NCI-H2196 treated with DMSO at 0.1 percent for 48 hours (cell line): ENCODE data around the gene HCFC1.
A peak's percentile ranks its signal among the peaks of the same experiment; 100 is the strongest.

Source experiments
- DNase-seq: peaks from one replicate; lab custom pipeline; 2025; ENCODE audit not compliant: unreplicated experiment; lab: John Stamatoyannopoulos, UW

Gene HCFC1

GRCh38 chrX:153959649-153960048 lies 12.0 kb downstream of the HCFC1 start:
- no peak for DNase-seq

DNA sequence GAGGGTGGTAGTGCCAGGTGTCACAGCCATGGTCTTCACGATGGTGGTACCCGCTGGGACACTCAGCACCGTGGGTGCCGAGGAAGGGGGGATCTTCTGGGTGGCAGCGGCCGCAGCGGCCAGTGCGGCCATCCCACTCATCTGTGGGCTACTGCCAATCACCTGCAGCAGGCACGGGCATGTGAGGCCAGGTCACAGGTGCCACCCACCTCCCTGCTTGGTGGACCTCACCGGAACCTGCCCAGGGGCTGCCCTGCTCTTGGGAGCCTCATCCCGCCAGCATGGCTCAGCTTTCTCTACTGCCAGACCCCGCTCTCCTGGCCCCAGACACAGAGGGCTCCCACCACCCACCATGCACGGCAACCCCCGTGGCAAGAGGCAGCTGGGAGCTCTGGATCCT lies 13.0 kb downstream of the HCFC1 start:
- no peak for DNase-seq

DNA sequence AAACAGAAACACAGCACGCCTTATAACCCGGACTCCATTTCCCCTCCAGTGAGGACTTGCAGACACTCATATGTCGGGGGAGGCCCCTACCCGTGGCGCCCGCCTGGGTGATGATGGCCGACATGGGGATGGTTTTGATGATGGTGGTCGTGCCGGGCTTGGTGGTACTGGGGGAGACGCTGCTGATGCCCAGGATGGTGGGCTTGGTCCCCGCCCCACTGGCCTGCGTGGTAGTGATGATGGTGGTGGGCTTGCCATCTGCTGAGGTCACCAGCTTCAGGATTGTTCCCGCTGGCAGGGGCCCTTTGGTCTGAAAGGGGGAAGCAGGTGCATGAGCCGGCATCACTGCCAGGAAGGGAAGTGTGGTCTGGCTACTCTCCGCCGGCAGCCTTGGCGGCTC lies 14.4 kb downstream of the HCFC1 start:
- DNase-seq: no peak

DNA sequence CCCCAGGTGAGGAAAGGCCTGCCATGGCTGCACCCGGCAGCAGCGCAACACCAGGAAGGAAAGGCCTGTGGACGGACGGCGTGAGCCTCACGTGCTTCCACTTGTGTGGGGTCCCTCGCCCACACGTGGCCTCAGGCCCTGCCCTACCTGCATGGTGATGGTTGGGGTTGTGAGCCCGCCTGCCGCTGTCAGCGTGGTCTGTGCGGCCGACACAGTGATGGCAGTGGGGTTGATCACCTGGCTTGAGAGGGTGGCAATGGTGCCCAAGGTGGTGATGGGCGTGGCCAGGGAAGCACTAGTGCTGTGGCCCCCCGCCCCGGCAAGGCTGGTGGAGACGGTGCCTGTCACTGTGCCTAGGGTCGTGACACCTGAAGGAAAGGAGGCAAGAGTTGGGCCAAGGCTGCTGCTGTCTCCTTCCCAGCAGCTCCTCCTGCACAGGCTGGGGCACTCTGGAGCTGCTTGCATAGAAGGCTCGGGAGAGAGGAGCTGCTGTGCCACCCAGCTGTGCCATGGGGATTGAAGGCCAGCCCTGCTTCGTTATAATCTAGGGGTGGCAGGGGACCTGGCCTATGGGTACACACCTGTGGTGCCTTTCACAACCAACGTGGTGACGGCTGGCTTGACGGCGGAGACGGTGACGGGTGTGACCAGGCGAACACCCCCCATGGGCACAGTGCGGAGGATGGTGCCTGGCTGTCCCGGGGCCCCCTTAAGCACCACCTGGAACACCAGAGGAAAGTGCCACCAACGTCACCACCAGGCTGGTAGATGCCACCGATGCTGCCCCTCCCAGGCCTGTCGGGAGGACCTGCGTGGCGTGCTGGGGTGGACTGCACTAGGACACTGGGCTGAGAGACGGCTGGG lies 15.3 kb downstream of the HCFC1 start:
- no peak for DNase-seq

DNA sequence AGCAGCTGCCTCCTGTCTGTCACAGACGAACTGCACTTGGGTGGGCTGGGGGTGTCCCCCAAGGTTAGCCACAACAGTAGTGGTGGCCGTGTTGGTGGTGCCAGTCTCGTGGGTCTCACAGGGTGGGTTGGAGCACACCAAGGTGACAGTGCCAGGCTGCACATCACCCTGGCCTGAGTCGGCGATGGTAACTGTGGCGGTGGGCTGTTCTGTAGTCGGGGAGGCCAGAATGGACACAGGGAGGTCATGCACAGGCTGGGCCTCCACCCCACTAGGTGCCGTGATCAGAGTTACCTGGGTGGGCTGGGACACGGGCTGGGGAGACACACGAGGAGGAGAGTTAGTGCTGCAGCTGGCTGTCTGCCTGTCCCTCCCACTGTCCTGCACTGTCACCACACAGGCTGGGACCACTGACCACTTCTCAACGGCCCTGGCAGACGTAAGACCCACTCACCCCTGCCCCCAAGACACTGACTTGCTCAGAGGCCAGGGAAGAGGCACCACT lies 16.3 kb downstream of the HCFC1 start:
- DNase-seq: no peak

DNA sequence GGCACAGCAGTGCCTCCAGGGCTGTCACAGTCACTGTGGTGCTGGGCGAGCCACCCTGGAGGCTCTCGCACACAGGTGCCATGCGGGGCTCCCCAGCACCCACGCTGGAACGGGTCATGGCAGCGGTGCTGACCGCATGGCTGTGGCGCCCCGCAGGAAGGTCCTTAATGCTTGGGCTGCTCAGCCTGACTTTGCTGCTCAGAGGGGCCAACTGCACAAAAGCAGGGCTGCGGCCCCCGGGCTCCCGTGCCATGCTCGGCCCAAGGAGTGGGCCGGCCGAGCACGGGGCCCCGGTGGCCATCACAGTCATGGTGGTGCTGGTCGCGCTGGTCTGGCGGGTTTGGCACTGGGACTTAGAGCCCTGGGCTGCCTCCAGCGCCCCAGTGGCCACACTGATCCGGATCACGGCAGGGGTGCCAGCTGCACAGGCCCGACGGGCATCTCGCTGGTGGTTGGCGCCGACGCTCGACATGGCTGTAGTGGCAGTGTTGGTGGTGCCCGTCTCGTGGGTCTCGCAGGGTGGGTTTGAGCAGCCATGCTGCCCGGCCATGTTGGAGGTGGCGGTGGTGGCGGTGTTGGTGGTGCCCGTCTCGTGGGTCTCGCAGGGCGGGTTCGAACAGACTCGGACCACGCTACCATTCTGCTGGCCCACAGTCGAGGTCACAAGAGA lies 16.9 kb downstream of the HCFC1 start:
- DNase-seq: no peak

DNA sequence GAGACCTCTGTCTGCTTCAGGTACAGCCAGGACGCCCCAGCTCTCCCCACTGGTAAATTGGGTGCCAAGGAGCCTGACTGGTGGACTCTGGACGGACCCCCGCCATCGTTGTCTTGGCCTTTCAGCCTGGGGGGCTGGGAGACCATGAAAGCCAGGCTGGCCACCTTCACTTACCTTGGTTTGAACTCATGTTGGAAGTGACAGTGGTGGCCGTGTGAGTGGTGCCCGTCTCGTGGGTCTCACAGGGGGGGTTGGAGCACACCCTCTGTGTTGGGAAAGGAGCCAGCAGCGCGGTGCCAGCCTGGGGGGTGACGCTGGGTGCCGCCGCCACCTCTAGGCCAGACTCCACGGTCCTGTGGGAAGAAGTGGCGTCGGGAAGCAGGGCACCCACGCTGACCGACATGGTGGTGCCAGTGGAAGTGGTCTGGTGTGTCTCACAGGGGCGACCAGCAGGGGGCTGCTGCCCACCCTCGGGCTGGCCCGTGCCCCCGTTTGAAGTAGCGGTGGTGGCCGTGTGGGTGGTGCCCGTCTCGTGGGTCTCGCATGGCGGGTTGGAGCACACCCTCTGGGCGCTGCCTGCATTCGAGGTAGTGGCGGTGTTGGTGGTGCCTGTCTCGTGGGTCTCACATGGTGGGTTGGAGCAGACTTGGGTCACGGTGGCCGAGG lies 17.6 kb downstream of the HCFC1 start:
- no peak for DNase-seq

DNA sequence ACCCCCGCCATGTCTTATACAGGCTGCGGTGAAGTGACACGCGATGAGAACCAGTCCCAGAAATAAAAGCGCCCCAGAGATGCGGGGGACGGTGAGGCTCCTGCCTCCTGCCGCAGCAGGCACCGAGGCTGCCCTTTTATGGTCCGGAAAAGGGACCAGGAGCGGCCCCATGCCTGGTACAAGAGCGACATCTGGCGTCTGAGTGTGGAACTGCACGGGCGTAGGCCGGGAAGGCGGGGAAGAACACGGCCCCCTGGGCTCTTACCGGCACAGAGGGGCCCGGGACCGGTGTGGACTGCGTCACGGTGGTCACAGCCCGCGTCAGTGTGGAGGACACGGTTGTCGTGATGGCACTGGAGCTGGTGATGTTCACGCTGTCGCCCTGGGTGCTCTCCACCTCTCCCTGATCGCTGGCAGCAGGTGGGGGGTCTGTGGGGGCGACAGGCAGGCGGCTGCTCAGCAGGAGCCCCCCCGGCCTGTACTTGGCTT lies 18.2 kb downstream of the HCFC1 start:
- peak; percentile 1 for DNase-seq

GRCh38 chrX:153952373-153953026 lies 19.1 kb downstream of the HCFC1 start:
- DNase-seq: no peak

DNA sequence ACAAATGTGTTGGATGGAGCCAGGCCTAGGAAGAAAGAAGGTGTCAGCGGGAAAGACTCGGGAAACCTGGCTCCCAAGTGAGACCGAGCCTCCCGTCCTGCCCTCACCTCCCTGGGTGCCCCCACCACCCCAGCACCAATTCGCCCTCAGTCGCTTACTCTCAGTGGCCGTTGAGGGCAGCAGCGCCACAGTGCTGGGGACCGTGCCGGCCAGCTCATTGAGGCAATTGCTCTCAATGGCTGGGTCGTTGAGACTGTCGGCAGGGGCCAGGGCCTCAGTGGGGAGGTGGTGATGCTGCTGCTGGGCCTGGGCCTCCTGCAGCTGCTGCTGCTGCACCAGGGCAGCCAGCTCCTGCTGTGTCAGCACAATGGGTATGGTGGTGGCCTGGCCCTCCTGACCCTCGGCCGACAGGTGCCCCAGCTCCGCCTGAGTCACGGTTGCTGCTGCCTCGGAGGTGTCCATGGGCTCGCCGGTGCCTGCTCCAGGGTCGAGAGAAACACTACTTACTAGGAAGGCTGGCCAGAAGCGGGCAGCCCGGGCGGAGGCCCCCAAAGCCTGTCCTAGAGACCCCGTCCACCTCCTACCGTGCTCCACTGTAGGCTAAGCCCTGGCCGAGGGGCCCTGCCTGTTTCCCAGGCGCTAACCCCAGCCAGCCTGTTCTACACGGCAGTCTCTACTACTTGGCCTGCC lies 19.8 kb downstream of the HCFC1 start:
- DNase-seq: no peak

GRCh38 chrX:153950127-153950526 lies 21.5 kb downstream of the HCFC1 start:
- no peak for DNase-seq

GRCh38 chrX:153948847-153949805 lies 22.5 kb downstream of the HCFC1 start:
- no peak for DNase-seq

- DNase-seq: no peak
Measured at GRCh38 chrX:153948002-153948466, 23.6 kb downstream of the HCFC1 start.

- peak; percentile 31 for DNase-seq
Measured at GRCh38 chrX:153947009-153947769, 24.4 kb downstream of the HCFC1 start.

GRCh38 chrX:153945956-153946943 lies 25.4 kb downstream of the HCFC1 start:
- DNase-seq: no peak

DNA sequence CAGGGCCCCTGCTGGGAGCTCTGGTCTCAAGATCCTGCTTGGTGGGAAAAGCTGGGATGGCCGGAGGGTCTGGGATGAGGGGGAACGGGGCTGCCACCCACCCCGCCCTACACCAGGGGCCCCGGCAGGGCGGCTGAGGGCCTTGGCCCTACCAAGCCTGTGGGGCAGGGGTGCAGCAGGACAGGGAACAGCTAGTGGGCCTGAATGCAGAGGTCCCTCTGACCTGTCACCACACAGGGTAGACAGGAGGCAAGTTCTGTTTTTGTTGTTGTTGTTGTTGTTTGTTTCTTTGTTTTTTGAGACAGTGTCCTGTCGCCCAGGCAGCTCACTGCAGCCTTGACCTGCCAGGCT lies 26.8 kb downstream of the HCFC1 start:
- DNase-seq: no peak

DNA sequence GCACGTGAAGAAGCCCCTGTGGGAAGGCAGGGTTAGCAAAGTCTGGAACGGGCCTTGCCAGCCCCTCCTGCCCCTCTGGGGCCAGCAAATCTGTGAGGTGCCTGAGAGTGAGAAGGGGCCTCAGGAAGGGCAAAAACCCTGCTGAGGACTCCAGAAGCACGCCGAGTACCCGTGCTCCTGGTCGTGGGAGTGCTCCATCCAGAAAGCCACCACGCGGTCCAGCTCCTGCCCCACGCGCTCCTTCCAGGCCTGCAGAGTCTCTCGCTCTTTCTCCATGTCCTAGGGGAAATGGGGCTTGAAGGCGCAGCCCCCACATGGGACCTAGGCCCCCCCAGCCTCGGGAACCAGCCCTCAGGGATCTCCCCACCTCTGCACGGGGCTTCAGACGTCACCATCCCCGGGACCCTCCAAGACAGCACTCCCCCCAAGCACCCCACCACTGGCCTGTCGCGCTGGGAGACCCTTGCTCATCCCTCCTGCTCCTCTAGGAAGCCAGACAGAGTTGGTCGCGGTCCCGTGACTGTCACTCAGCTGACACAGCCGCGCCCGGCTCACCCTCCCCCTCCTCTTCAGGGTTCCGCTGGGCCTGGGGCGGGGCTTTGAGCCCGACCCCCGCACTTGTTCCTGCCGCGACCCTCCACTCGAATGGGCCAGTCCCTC lies 27.3 kb downstream of the HCFC1 start, which contains the start of gene RENBP:
RENBP (minus strand) TSS at position 504 of the 660 bp plus-strand sequence; CDS start at position 471, 33 bp downstream.
- no peak for DNase-seq
